Spleen (tissue), 7 donors: Measurements from ENCODE around the gene ELAVL4.

Experiments used
- POLR2A ChIP-seq, 3 donors: fragments of 450-650 bp; IDR thresholded peaks; one replicate each; pipeline ENCODE4 v1.5.1; 2017; ENCODE audit warnings: antibody characterized with exemption in 3 of 3, mild to moderate bottlenecking in 1 of 3
- POLR2AphosphoS5 ChIP-seq, 3 donors: sonication (generic); formaldehyde crosslinking; IDR thresholded peaks; one replicate each; pipeline ENCODE4 v1.5.1; 2017; ENCODE audit warnings: antibody characterized with exemption in 3 of 3
- TF ChIP-seq, protein P1 (sequence below), 11 experiments: fragments of 200-600 bp in 7 of 11; fragments of 450-650 bp in 4 of 11; sonication (generic) in 4 of 11; IDR thresholded peaks in 8 of 11; conservative IDR thresholded peaks in 3 of 11; 1 replicate in 7 of 11; 2 replicates in 4 of 11; pipeline versions ENCODE4 v1.4.0 to v1.8.0; 2016 to 2021; ENCODE audit warnings: antibody characterized with exemption in 11 of 11, inconsistent platforms in 4 of 11, mild to moderate bottlenecking in 1 of 11
- donor health status: DM: no; HTN: no; CAD: no; lungs with moderate emphysema.
- donor health status: DM: no; HTN: no; CAD: no.
- donor health status: DM: no; HTN: no; CAD: no.

DNA sequence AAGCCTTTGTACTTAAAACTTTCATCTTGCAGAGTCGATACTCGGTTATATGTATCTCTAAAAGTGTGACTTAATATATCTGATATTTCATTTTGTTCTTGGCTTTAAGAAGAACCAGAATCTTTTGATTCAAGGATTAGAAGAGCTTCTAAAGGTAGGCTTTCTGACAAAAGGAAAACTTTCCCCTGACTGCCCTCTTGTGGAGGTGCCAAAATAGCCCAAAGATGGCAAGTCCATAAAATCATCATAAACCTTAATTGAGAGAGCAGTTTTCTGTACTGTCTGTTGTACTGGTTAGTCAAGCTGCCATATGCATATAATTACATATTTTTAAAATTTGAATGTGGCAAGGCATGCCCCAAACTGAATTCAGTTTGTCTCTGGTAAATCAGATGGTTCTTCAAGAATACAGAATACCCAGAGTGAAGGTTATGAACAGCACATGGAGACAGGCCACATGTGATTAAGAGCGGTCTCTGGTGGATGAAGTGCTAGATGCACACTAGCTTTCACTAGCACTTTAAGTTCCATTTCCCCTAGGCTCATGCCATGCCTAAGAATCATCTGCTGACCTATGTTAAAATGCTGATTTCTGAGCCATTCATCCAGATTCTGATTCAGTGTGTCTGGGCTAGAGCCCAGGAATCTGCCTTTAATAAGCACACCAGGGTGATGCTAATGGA, 27.7 kb upstream of the ELAVL4 start:
- TF ChIP-seq, protein P1, sequence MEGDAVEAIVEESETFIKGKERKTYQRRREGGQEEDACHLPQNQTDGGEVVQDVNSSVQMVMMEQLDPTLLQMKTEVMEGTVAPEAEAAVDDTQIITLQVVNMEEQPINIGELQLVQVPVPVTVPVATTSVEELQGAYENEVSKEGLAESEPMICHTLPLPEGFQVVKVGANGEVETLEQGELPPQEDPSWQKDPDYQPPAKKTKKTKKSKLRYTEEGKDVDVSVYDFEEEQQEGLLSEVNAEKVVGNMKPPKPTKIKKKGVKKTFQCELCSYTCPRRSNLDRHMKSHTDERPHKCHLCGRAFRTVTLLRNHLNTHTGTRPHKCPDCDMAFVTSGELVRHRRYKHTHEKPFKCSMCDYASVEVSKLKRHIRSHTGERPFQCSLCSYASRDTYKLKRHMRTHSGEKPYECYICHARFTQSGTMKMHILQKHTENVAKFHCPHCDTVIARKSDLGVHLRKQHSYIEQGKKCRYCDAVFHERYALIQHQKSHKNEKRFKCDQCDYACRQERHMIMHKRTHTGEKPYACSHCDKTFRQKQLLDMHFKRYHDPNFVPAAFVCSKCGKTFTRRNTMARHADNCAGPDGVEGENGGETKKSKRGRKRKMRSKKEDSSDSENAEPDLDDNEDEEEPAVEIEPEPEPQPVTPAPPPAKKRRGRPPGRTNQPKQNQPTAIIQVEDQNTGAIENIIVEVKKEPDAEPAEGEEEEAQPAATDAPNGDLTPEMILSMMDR (IDR thresholded peaks at IDR 0.05 in 8 of 11, conservative IDR thresholded peaks at IDR 0.05 in 3 of 11), result peak in 5 of 11 experiments; percentile 13 to 38 (median 25)
- TF ChIP-seq POLR2A (IDR thresholded peaks at IDR 0.05) (no peak), POLR2AphosphoS5 (IDR thresholded peaks at IDR 0.05) (no peak)
